GM18951 (cell line): ENCODE measurements around the gene PAK4.

ENCODE experiments used
- POLR2A ChIP-seq: IDR thresholded peaks from 4 replicates; pipeline ENCODE4 v1.6.1; 2011; ENCODE audit warnings: mild to moderate bottlenecking; ENCODE audit not compliant: insufficient read length, insufficient read depth; ENCODE audit errors: extremely low read depth
- in situ Hi-C: fragments of 300-500 bp; cut with MboI; formaldehyde crosslinking; loops from one replicate; pipeline ENCODE4 v1.12.0; 2022; ENCODE audit warnings: low sequenced_read_pairs, mixed read lengths, inconsistent platforms; ENCODE audit not compliant: unreplicated experiment

Gene PAK4

DNA sequence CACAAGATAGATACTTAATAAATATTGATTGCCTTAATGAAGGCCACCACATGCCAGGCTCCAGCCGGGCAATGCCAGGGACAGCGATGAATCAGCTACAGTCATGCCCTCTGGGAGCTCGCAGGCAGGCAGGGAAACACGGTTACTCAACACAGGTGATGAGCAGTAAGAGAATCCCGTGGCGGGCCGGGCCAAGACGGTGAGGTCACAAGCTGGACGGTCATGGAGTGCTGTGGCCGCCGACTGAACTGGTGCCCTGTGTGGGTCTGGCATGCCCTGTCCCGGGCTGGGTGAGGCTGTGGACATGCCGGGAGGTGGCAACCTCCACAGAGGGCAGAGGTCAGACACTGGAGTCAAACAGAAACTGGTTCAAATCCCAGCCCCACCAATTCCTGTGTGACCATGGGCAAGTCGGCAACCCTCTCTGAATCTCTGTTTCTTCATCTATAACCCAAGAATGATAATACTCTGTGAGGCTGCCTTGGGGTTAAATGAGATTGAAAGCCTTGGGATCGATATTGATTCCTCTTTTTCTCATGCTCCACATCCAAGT is 13.2 kb upstream of the PAK4 start:
- no peak for TF ChIP-seq POLR2A
- in situ Hi-C loops: loop anchor here (10.0 kb wide), 1 partner anchor 422 kb away; the partner anchor contains the start of gene EID2B

DNA sequence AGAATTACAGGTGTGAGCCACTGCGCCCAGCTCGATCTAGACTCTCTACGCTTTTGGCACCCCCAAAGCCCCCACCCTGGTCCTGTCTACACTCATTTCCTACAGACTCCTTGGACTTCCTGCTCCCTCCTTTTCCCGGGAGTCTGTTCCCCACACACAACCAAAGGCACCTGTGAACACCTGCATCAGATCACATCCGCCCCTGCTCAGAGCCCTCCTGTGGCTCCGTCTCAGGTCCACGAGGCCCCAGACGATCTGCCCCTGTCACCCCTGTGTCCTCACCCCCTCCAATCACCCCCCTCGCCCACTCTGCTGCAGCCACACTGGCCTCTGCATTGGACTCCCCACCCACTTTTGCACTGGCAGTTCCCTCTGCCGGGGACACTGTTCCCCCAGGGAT is 12.4 kb upstream of the PAK4 start:
- no peak for TF ChIP-seq POLR2A
- in situ Hi-C loops: loop anchor here (10.0 kb wide), 1 partner anchor 422 kb away; the partner anchor contains the start of gene EID2B

DNA sequence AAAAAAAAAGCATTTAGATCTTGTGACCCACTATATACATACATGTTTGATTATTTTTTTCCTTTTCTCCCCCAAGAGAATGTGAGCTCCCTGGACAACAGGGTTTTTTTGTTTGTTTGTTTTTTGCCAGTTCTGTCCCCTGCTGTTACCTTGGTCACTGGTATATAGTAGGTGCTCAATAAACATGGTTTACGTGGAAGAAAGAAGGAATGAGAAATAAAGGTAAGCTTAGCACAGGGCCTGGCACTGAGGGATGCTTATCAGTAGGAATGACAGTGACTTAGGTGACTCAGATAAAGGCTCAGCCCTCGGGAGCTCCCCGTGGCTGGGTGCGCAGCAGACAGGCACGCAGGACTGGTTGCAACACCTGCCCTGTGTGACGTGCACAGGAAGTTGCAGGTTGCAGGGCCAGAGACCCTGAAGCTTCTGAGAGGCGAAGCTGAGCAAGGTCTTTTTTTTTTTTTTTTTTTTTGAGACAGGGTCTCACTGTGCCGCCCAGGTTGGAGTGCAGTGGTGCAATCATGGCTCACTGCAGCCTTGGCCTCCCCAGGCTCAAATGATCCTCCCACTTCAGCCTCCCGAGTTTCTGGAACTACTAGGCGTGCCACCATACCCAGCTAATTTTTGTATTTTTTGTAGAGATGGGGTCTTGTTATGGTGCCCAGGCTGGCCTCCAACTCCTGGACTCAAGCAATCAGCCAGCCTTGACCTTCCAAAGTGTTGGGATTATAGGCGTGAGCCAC is 10.3 kb upstream of the PAK4 start:
- in situ Hi-C loops: loop anchor here (10.0 kb wide), 1 partner anchor 420 kb away; the partner anchor contains the start of gene EID2B
- TF ChIP-seq POLR2A: no peak

DNA sequence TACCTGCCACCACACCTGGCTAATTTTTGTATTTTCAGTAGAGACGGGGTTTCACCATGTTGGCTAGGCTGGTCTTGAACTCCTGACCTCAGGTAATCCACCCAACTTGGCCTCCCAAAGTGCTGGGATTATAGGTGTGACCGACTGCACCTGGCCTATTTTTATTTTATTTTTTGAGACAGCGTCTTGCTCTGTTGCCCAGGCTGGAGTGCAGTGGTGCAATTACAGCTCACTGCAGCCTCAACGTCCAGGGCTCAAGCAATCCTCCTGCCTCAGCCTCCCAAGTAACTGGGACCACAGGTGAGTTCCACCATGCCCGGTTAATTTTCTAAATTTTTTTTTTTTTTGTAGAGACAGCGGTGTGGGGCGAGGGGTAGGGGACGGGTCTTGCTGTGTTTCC is 8.6 kb upstream of the PAK4 start:
- in situ Hi-C loops: loop anchor here (10.0 kb wide), 1 partner anchor 418 kb away; the partner anchor contains the start of gene EID2B

DNA sequence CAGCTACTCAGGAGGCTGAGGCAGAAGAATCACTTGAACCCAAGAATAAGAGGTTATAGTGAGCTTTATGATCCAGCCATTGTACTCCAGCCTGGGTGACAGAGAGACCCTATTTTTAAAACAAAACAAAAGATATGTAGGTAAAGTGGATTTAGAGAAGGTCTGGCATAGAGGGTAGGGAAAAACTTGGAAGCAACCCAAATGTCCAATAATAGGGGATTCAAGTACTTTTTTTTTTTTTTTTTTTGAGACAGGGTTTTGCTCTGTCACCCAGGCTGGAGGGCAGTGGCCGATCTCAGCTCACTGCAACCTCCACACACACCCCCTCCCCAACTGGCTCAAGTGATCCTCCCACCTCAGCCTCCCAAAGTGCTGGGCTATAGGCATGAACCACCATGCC is 5.8 kb upstream of the PAK4 start:
- in situ Hi-C loops: loop anchor here (10.0 kb wide), 1 partner anchor 415 kb away; the partner anchor contains the start of gene EID2B
- TF ChIP-seq POLR2A: no peak

DNA sequence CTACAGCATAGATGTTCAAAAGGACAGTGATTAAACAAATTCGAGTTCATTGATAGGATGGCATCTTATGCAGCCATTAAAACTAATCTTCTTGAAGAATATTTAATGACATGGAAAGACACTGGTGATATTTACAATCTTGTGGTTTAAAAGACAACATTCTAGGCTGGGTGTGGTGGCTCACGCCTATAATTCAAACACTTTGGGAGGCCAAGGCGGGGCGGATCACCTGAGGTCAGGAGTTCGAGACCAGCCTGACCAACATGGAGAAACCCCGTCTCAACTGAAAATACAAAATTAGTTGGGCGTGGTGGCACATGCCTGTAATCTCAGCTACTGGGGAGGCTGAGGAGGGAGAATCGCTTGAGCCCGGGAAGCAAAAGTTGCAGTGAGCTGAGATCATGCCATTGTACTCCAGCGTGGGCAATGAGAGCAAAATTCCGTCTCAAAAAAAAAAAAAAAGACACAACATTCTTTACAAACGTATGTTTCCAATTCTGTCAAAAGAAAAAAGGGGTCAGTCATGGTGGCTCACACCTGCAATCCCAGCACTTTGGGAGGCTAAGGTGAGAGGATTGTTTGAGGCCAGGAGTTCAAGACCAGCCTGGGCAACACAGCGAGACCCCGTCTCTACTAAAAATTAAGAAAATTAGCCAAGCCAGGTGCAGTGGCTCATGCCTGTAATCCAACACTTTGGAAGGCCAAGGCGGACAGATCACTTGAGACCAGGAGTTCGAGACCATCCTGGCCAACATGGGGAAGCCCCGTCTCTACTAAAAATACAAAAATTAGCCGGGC is 2.5 kb upstream of the PAK4 start:
- in situ Hi-C loops: no loop called here
- TF ChIP-seq POLR2A: no peak

DNA sequence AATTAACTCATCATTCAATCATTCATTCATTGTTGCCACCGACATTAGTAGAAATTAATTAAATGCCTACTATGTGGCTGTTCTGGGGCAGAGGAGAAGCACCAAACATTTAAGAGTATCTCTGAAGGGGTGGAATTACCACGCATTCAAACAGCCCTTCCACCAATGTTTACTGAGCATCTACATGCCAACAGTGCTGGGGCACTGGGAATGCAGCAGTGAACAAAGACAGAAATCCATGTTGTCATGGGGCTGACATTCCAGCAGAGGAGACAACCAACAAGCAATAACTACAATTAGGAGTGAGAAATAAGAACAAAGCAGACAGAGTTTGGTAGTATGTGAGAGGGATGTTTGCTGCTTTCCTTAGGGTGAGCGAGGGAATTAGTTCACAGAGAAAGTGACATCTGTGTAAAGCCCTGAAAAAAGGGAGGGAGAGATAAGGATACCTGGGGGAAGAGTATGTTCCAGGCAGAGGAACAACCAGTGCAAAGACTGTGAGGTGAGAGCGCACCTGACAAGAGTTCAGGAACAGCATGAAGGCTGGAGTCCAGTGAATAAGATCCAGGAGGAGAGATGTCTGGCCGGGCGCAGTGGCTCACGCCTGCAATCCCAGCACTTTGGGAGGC is 1.3 kb upstream of the PAK4 start:
- no peak for TF ChIP-seq POLR2A
- in situ Hi-C loops: no loop called here

DNA sequence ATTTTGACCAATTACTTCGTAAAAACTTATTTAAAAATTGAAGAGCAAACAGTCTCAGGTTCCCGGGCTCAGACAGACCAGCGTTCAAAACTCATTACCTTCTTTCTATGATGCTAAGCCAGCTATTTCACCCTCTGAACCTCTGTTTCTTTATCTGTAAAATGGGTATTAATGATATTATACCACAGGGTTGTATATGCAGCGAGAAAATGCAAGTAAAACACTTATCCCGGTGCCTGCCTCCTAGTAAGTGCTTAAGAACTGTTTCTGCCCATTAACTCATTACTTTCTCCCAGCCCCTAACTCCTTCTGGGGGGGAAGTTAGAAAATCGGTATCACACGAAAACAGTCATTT is 410 bp upstream of the PAK4 start:
- in situ Hi-C loops: no loop called here
- TF ChIP-seq POLR2A: no peak

DNA sequence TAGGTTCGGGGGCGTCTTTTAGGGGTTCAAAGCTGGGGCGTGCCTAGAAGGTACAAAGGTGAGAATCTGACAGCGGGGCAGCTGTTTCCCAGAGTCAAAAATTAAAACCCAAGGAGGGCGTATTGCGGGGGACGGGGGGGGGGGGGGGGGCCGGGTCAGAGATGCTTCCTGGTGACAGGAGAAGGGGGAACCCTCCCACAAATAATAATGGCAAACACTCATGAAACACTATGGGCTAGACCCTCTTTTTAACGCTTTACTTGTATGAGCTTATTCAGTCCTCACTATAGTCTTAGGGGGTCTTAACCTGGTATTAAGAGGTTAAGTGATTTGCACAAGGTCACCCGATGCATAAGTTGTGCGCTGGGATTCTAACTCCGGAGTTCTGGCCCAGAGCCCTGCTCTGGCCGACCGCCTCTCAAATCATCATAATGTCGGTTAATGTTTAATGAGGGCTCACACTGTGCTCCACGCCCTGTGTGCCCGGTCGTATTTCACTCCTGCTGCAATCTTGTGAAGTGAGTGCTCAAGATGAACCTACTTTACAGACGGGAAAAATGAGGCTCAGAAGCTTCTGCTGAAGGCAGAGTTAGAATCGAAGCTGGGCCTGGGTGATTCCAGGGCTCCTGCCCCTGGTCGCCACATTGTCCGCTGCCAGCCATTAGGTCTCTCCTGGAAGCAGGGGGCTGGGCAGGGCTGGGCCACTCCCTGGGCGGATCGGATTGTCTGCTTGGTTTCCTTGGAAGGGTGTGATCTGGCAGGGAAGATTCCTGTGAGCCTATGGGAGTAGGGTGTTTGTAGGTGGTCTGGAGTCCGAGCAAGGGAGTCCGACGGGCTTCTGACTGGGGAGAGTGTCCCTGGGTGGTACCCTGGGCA is 964 bp downstream of the PAK4 start:
- in situ Hi-C loops: no loop called here
- no peak for TF ChIP-seq POLR2A

DNA sequence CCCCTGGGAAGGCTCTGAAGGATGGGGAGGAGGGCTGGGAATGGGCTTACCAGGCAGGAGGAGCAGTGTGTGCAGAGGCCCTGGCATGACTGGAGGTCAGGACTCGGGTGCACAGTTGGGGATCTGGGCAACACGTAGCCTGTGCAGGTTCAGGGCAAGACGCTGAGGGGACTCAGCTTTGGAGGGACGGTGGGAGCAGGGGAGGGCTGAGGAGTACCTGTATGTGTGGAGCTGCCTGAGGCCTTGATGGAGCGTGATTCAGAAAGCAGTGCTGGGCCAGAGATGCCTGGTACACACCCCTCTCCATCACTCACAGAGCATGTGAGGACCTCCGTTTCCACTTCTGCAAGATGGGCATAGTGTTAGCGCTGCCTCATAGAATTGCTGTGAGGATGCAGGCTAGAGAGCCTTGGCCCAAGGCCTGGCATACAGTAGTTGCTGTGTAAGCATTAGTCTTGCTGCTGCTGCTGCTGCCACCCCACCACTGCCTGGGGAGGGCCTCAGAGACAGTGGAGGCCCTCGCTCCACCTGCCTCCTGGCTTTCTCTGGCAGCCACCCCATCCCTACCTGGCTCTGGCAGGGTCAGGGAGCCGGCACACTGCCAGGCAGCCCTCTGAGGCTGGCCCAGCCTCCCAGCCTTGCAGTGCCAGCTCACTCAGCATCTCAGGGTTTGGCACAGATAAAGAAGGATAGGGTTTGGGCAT is 2.4 kb downstream of the PAK4 start:
- TF ChIP-seq POLR2A: no peak
- in situ Hi-C loops: no loop called here

DNA sequence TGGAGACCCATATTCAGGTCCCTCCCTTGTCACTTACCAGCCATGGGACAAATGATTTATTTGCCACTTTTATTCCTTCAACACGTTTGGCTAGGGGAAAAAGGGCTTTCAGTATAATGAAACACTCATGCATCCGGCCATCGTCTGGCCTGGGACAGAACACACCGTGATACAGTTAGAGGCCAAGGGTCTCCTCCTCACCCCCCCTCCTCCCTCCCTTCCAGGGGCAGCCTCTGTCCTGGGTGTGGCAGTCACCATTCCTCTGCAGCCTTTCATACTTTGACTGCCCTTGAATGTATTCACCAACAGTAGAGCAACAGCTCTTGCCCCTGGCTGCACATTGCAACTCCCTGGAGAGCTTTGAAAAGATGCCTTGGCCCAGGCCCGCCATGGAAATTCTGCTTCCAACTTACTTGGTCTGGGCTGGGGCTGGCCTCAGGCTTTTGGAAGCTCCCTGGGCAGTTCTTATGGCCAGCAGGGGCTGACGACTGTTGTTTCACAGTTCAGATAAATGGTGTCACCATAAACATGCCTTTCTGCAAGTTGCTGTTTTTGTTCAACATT is 3.0 kb downstream of the PAK4 start:
- in situ Hi-C loops: no loop called here

DNA sequence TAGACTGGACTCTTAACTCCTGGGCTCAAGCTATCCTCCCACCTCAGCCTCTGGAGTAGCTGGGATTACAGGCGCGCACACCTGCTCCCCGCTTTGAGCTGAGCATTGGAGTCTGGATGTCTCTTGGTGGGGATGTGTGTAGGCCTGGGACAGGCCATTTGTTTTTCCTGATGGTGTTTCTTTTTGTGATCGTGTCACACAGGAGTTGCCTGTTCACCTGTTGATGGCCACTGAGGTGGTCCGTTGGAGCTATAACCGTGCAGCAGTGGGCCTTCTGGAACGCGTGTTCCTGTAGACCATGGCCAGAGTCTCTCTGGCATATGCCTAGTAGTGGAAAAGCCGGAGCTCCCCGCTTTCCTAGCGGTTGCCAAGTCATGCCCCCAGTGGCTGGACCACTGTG is 3.5 kb downstream of the PAK4 start:
- in situ Hi-C loops: no loop called here
- TF ChIP-seq POLR2A: no peak

More for the DNA sequence above, 3.0 kb downstream of the PAK4 start:
- no peak for TF ChIP-seq POLR2A
